Chondrocyte (in vitro differentiated cells): ENCODE data around the gene CAPRIN1. TPM values are rescaled to one million over a fixed set of nuclear protein-coding genes. Genes with fewer than 3 reads are reported as not detected.

Source experiments
- DNase-seq: peaks from one replicate; pipeline ENCODE4 v3.0.0; 2021; ENCODE audit warnings: mixed read lengths, low spot score
- H3K27ac Mint-ChIP-seq: one replicate; pipeline ENCODE4 v1.8.0; 2021; ENCODE audit warnings: mild to moderate bottlenecking, moderate library complexity, mixed read lengths; ENCODE audit not compliant: unreplicated experiment
- H3K27me3 Mint-ChIP-seq: 2 replicates; pipeline ENCODE4 v1.8.0; 2021; ENCODE audit warnings: low read depth, mixed read lengths
- H3K36me3 Mint-ChIP-seq: 2 replicates; pipeline ENCODE4 v1.8.0; 2021; ENCODE audit warnings: low read depth, mixed read lengths
- H3K4me1 Mint-ChIP-seq: 2 replicates; pipeline ENCODE4 v1.8.0; 2021; ENCODE audit warnings: low read depth, mild to moderate bottlenecking, mixed read lengths
- H3K4me3 Mint-ChIP-seq: one replicate; pipeline ENCODE4 v1.8.0; 2021; ENCODE audit warnings: mild to moderate bottlenecking, moderate library complexity, mixed read lengths; ENCODE audit not compliant: unreplicated experiment
- H3K9me3 Mint-ChIP-seq: 2 replicates; pipeline ENCODE4 v1.8.0; 2021; ENCODE audit warnings: low read depth, mixed read lengths
- total RNA-seq: library from RNA; stranded (reverse); gene quantifications from 3 replicates; pipeline ENCODE4 v1.2.1, GENCODE V29; 2021
- TF ChIP-seq, protein P1 (sequence below): fragments of 200-600 bp; sonication (generic); IDR thresholded peaks from 2 replicates; pipeline ENCODE4 v1.5.0; 2021; ENCODE audit warnings: antibody characterized with exemption, mild to moderate bottlenecking, moderate library complexity

Gene CAPRIN1
- total RNA-seq, 1 donor from 2014 or later: 197 TPM

GRCh38 chr11:34139346-34139745 is 87.8 kb downstream of the CAPRIN1 start:
- Mint-ChIP-seq H3K36me3 (peaks cover 54% of the 10 kb centered on the region), H3K27ac (no peak overlapping the region), H3K9me3 (no peaks in the 10 kb centered on the region), H3K27me3 (no peaks in the 10 kb centered on the region), H3K4me3 (no peak overlapping the region), H3K4me1 (no peaks in the 10 kb centered on the region)
- TF ChIP-seq, protein P1, sequence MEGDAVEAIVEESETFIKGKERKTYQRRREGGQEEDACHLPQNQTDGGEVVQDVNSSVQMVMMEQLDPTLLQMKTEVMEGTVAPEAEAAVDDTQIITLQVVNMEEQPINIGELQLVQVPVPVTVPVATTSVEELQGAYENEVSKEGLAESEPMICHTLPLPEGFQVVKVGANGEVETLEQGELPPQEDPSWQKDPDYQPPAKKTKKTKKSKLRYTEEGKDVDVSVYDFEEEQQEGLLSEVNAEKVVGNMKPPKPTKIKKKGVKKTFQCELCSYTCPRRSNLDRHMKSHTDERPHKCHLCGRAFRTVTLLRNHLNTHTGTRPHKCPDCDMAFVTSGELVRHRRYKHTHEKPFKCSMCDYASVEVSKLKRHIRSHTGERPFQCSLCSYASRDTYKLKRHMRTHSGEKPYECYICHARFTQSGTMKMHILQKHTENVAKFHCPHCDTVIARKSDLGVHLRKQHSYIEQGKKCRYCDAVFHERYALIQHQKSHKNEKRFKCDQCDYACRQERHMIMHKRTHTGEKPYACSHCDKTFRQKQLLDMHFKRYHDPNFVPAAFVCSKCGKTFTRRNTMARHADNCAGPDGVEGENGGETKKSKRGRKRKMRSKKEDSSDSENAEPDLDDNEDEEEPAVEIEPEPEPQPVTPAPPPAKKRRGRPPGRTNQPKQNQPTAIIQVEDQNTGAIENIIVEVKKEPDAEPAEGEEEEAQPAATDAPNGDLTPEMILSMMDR: no peak
- no peak for DNase-seq

- Mint-ChIP-seq H3K27ac (no peak overlapping the region), H3K27me3 (no peaks in the 10 kb centered on the region), H3K4me3 (no peak overlapping the region), H3K9me3 (no peaks in the 10 kb centered on the region), H3K36me3 (peaks cover 54% of the 10 kb centered on the region), H3K4me1 (no peaks in the 10 kb centered on the region)
- DNase-seq: no peak
- TF ChIP-seq, protein P1: no peak
These were observed 88.6 kb downstream of the CAPRIN1 start for GRCh38 chr11:34140149-34140548.

- H3K36me3 Mint-ChIP-seq: peaks cover 51% of the 10 kb centered on the region
- DNase-seq: peak; percentile 29
- H3K4me3 Mint-ChIP-seq: no peak overlapping the region
- H3K27me3 Mint-ChIP-seq: no peaks in the 10 kb centered on the region
- H3K27ac Mint-ChIP-seq: no peak overlapping the region
- TF ChIP-seq, protein P1: no peak
- H3K4me1 Mint-ChIP-seq: no peaks in the 10 kb centered on the region
- no peaks in the 10 kb centered on the region for H3K9me3 Mint-ChIP-seq
These were observed 91.5 kb downstream of the CAPRIN1 start for GRCh38 chr11:34143048-34143447.

GRCh38 chr11:34145073-34145472 is 93.5 kb downstream of the CAPRIN1 start:
- Mint-ChIP-seq H3K4me3 (no peak overlapping the region), H3K36me3 (peaks cover 40% of the 10 kb centered on the region), H3K27ac (no peak overlapping the region), H3K9me3 (no peaks in the 10 kb centered on the region), H3K4me1 (no peaks in the 10 kb centered on the region), H3K27me3 (no peaks in the 10 kb centered on the region)
- TF ChIP-seq, protein P1: no peak
- peak; percentile 40 for DNase-seq

GRCh38 chr11:34145847-34146381 is 94.4 kb downstream of the CAPRIN1 start:
- Mint-ChIP-seq H3K27ac (no peak overlapping the region), H3K36me3 (peaks cover 36% of the 10 kb centered on the region), H3K4me3 (no peak overlapping the region), H3K4me1 (no peaks in the 10 kb centered on the region), H3K27me3 (no peaks in the 10 kb centered on the region), H3K9me3 (no peaks in the 10 kb centered on the region)
- TF ChIP-seq, protein P1: no peak
- peak; percentile 12 for DNase-seq
